Heart right ventricle (tissue), 16 donors: ENCODE results near the gene ADARB1. TPM values are rescaled to one million over a fixed set of nuclear protein-coding genes. Genes with fewer than 3 reads are reported as not detected.

Experiments
- ATAC-seq, 8 donors: fragments of 200-7000 bp; cut with Tn5 transposase; one replicate each; pipeline ENCODE4 v1.9.1; 2020; ENCODE audit warnings: mild to moderate bottlenecking in 8 of 8, moderate library complexity in 8 of 8, moderate number of reproducible peaks in 1 of 8
- DNase-seq, 2 donors: peaks; one replicate each; pipeline ENCODE4 v3.0.0-alpha.2; 2020
- H3K27ac ChIP-seq, 10 donors: fragments of 200-600 bp; sonication (generic) in 2 of 10; one replicate each; pipeline versions ENCODE4 v1.5.0 to v1.8.0; 2020 to 2022; ENCODE audit warnings: mild to moderate bottlenecking in 3 of 10
- H3K27me3 ChIP-seq, 7 donors: fragments of 200-600 bp; one replicate each; pipeline ENCODE4 v1.8.0; 2021 to 2022; ENCODE audit warnings: mild to moderate bottlenecking in 2 of 7
- H3K36me3 ChIP-seq, 9 donors: fragments of 200-600 bp; sonication (generic) in 1 of 9; one replicate each; pipeline versions ENCODE4 v1.5.0 to v1.8.0; 2020 to 2022; ENCODE audit warnings: mild to moderate bottlenecking in 2 of 9
- H3K4me1 ChIP-seq, 9 donors: fragments of 200-600 bp; sonication (generic) in 1 of 9; one replicate each; pipeline versions ENCODE4 v1.5.0 to v1.8.0; 2020 to 2022; ENCODE audit warnings: mild to moderate bottlenecking in 4 of 9
- H3K4me3 ChIP-seq, 10 donors: fragments of 200-600 bp; sonication (generic) in 2 of 10; one replicate each; pipeline versions ENCODE4 v1.5.0 to v1.8.0; 2020 to 2022; ENCODE audit warnings: mild to moderate bottlenecking in 7 of 10, moderate library complexity in 2 of 10
- H3K9me3 ChIP-seq, 11 donors: fragments of 200-600 bp in 10 of 11; sonication (generic) in 2 of 11; one replicate each; pipeline versions ENCODE4 v1.5.0 to v1.8.0; 2013 to 2022; ENCODE audit warnings: mild to moderate bottlenecking in 2 of 11, control low read depth in 1 of 11, moderate library complexity in 1 of 11
- WGBS, 2 donors: extraction: QIAGEN DNeasy Blood & Tissue Kit; methylation state at CpG; one replicate each; pipeline ENCODE4 v1.1.7; 2013; ENCODE audit warnings: inconsistent platforms in 1 of 2; 5-methylcytosine and 5-hydroxymethylcytosine counted together
- intact Hi-C, 10 donors: fragments of 100-400 bp; cut with DNase I; formaldehyde crosslinking; loops; one replicate each; pipeline versions ENCODE4 v1.11.1 to v1.14.2; 2022
- polyA plus RNA-seq, 2 donors: library from polyadenylated mRNA; stranded (reverse); fragments of 200-250 nt; gene quantifications; one replicate each; pipeline ENCODE4 v1.2.3, GENCODE V29; 2013
- total RNA-seq, 10 donors: library from RNA; stranded (reverse); fragmentation: NEBNext Ultra II Directional in 3 of 10; extraction: Animal tissue kit (Norgen Biotek cat#: 25700) in 3 of 10; gene quantifications; one replicate each; pipeline versions ENCODE4 v1.2.1 to v1.2.4, GENCODE V29; 2021 to 2023
- TF ChIP-seq, protein P1 (sequence below), 9 donors: fragments of 200-600 bp; sonication (generic) in 2 of 9; IDR thresholded peaks; one replicate each; pipeline versions ENCODE4 v1.5.0 to v1.8.0; 2021 to 2022; ENCODE audit warnings: antibody characterized with exemption in 9 of 9, mild to moderate bottlenecking in 5 of 9, moderate library complexity in 1 of 9
- donor health status: Arrhythmogenic right ventricular cardiomyopathy.
- donor health status: ischemic (EF 13 %, LVEDD 7.1; RV severe dilation, severe dysfunction).
- donor health status: healthy with polysubstance abuse.
- donor health status: DM: no; HTN: yes; CAD: no.
- donor health status: DM: no; HTN: no; CAD: no.
- donor health status: ischemic (EF 25% LVEDD 6.9; RV normal size, moderate dysfunction).
- donor health status: ischemic (EF 25% LVEDD 5.7; RV mildly dilated, moderate dysfunction).
- donor health status: healthy.
- donor health status: DM: yes; HTN: yes; CAD: no.
- donor health status: Ischemic cardiomyopathy.
- donor health status: ischemic (EF 35%, LVEDD 5.7; RV mildly dilated, moderate dysfunction).
- donor health status: nonischemic (EF 11% LVEDD 7.7; RV severe dilation, severe dysfunction).
- donor health status: DM: yes; HTN: yes; CAD: no.
- donor health status: PGD.
- donor health status: ischemic (EF 29% LVEDD 5.4; RV normal size, mild dysfunction).
- donor health status: nonischemic (EF 23%, LVEDD 6.1; RV moderate dilation, normal function).

ADARB1 gene
- total and polyA plus RNA-seq, 12 donors = 7.4 to 21.2 (median 13.5) TPM

DNA sequence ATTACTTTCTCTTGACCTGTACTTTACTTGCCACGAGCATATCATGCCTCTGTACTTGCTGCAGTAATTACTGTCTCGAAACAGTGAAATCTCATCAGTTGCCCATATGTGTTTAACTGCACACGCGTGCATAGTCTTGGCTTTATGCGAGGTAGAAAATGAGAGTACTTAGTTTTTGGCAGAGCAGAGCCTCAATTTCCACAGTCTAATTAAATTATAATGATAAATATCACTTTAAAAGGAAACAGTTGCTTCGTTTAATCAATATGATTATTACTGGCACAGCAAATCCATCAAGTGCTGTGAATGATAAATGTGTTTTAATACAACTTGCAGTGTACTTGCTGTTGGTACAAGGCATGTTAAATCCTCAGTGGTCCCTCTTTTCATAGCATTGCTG is 47.6 kb downstream of the ADARB1 start:
- TF ChIP-seq, protein P1, sequence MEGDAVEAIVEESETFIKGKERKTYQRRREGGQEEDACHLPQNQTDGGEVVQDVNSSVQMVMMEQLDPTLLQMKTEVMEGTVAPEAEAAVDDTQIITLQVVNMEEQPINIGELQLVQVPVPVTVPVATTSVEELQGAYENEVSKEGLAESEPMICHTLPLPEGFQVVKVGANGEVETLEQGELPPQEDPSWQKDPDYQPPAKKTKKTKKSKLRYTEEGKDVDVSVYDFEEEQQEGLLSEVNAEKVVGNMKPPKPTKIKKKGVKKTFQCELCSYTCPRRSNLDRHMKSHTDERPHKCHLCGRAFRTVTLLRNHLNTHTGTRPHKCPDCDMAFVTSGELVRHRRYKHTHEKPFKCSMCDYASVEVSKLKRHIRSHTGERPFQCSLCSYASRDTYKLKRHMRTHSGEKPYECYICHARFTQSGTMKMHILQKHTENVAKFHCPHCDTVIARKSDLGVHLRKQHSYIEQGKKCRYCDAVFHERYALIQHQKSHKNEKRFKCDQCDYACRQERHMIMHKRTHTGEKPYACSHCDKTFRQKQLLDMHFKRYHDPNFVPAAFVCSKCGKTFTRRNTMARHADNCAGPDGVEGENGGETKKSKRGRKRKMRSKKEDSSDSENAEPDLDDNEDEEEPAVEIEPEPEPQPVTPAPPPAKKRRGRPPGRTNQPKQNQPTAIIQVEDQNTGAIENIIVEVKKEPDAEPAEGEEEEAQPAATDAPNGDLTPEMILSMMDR (IDR thresholded peaks at IDR 0.05) = no peak
- peaks cover 0 to 24% (median 12%) of the 10 kb centered on the region in 9 donors for H3K4me1 ChIP-seq
- WGBS, 2 donors = 91 to 93% methylated on average over 6 of the region's 6 CpGs
- H3K36me3 ChIP-seq = peaks cover 0 to 13% (median 3%) of the 10 kb centered on the region in 9 donors
- H3K27ac ChIP-seq = no peak overlapping the region
- intact Hi-C loops = loop anchor here in 2 of 10 donors (5.0 to 10.0 kb wide), 2 partner anchors 35 to 47 kb away; partner anchors contain the start of gene ADARB1 (in 1 of the 2)
- no peak overlapping the region for H3K4me3 ChIP-seq
- no peaks in the 10 kb centered on the region for H3K27me3 ChIP-seq
- DNase-seq = no peak
- no peak for ATAC-seq
- H3K9me3 ChIP-seq = peaks cover 0 to 6% (median 0%) of the 10 kb centered on the region in 11 donors

DNA sequence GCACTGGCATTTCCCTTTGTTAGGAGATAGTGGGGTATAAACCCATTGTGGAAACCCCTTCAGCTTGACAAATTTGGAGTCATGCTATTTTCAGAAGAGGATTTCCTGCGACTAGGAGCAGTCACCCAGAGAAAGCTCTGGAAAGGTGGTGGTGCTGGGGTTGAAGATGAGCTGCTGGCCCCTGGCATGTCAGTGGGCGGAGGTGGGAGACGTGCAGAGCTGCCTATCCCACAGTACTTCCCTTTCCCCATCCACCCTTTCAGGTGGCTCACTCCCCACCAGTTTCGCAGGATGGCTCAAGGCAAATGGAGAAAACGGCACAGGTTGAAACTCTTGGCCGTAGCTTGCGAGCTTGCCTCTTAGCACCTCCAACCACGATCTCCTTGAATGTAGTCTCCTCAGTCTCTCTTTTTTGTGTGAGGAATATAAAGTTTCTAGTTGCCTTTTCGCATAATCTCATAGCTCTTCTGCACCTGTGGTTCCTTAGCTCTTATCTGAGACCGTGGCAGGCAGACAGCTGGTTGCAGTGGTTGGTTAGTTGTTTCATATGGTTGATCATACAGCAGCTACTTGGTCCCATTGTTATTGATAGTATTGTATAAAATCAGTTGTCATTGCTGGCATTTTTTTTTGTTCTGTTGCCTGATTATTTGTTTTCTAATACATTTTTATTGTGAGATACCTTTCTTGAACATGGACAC is 48.2 kb downstream of the ADARB1 start:
- peaks cover 0 to 21% (median 12%) of the 10 kb centered on the region in 9 donors for H3K4me1 ChIP-seq
- no peaks in the 10 kb centered on the region for H3K27me3 ChIP-seq

DNA sequence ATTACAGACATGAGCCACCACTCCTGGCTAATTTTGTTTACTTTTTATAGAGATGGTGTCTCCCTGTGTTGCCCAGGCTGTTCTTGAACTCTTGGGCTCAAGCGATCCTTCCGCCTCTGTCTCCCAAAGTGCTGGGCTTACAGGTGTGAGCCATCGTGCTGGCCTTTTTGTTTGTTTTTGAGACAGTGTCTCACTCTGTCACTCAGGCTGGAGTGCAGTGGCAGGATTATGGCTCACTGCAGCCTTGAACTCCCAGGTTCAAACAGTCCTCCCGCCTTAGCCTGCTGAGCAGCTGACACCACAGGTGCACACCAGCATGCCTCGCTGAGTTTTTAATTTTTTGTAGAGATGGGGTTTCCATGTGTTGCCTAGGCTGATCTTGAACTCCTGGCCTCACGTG is 49.1 kb downstream of the ADARB1 start:
- TF ChIP-seq, protein P1 (IDR thresholded peaks at IDR 0.05) = no peak
- no peak for ATAC-seq
- H3K4me1 ChIP-seq = peaks cover 3 to 27% (median 18%) of the 10 kb centered on the region in 9 donors
- 91 to 95% methylated on average over 6 of the region's 6 CpGs for WGBS, 2 donors
- no peak overlapping the region for H3K27ac ChIP-seq
- no peak overlapping the region for H3K4me3 ChIP-seq
- peaks cover 0 to 13% (median 0%) of the 10 kb centered on the region in 9 donors for H3K36me3 ChIP-seq
- no peaks in the 10 kb centered on the region for H3K9me3 ChIP-seq
- DNase-seq = no peak
- no peaks in the 10 kb centered on the region for H3K27me3 ChIP-seq
- intact Hi-C loops = loop anchor here in 2 of 10 donors (5.0 to 10.0 kb wide), 2 partner anchors 36 to 49 kb away; partner anchors contain the start of gene ADARB1 (in 1 of the 2)

More for the DNA sequence above, 48.2 kb downstream of the ADARB1 start:
- peaks cover 0 to 13% (median 0%) of the 10 kb centered on the region in 9 donors for H3K36me3 ChIP-seq
- intact Hi-C loops = loop anchor here in 2 of 10 donors (5.0 to 10.0 kb wide), 2 partner anchors 35 to 48 kb away; partner anchors contain the start of gene ADARB1 (in 1 of the 2)
- DNase-seq (no peak), ATAC-seq (no peak)
- H3K4me3 ChIP-seq = no peak overlapping the region
- no peak overlapping the region for H3K27ac ChIP-seq
- WGBS, 2 donors = 89 to 91% methylated on average over 10 of the region's 10 CpGs
- TF ChIP-seq, protein P1 (IDR thresholded peaks at IDR 0.05) = no peak
- H3K9me3 ChIP-seq = peaks cover 0 to 6% (median 0%) of the 10 kb centered on the region in 11 donors

DNA sequence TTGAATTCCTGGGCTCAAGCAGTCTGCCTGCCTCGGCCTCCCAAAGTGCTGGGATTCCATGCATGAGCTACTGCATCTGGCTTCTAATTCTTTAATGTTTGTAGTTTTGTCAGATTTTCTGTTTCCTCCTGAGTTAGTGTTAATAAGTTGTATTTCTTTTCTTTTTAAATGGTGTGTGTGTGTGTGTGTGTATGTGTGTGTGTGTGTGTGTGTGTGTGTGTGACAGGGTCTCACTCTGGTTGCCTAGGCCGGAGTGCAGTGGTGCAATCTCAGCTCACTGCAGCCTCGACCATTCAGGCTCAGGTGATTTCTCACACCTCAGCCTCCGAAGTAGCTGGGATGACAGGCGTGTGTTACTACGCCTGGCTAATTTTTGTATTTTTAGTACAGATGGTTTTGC is 50.2 kb downstream of the ADARB1 start:
- 91 to 95% methylated on average over 6 of the region's 6 CpGs for whole genome bisulfite sequencing, 2 donors
- Histone ChIP-seq H3K4me3 (no peak overlapping the region), H3K9me3 (no peaks in the 10 kb centered on the region), H3K36me3 (peaks cover 0 to 13% (median 0%) of the 10 kb centered on the region in 9 donors), H3K27ac (no peak overlapping the region), H3K27me3 (no peaks in the 10 kb centered on the region), H3K4me1 (peaks cover 11 to 38% (median 30%) of the 10 kb centered on the region in 9 donors)
- no peak for DNase-seq
- ATAC-seq = no peak
- TF ChIP-seq, protein P1 (IDR thresholded peaks at IDR 0.05) = no peak
- intact Hi-C loops = loop anchor here in 2 of 10 donors (5.0 to 10.0 kb wide), 2 partner anchors 37 to 50 kb away; partner anchors contain the start of gene ADARB1 (in 1 of the 2)
